SK-N-MC (cell line): ENCODE data around the gene GIPC2.

Experiments used
- EZH2 ChIP-seq: fragments of 200-600 bp; sonication (generic); IDR thresholded peaks from one replicate; pipeline ENCODE4 v1.6.1; 2017; ENCODE audit warnings: antibody characterized with exemption
- FOXP2 ChIP-seq: optimal IDR thresholded peaks from 2 replicates; pipeline ENCODE3; 2011; ENCODE audit warnings: mild to moderate bottlenecking, moderate library complexity; ENCODE audit not compliant: insufficient read depth; ENCODE audit errors: extremely low read length, control extremely low read depth
- POLR2AphosphoS5 ChIP-seq: IDR thresholded peaks from 2 replicates; pipeline ENCODE4 v1.6.1; 2012; ENCODE audit warnings: mild to moderate bottlenecking, low read depth, low read length, borderline replicate concordance

GRCh38 chr1:78052685-78053405 lies 7.1 kb downstream of the GIPC2 start:
- TF ChIP-seq POLR2AphosphoS5 = no peak
- TF ChIP-seq EZH2 = no peak
- no peak for TF ChIP-seq FOXP2
